Loucy (cell line): ENCODE measurements around the gene GLDN.

Experiments used
- H2AFZ ChIP-seq: fragments of 200-600 bp; sonication (generic); 2 replicates; pipeline ENCODE4 v1.6.0; 2016; ENCODE audit warnings: antibody characterized with exemption, mild to moderate bottlenecking, low read length, moderate library complexity
- H3F3A ChIP-seq: fragments of 200-600 bp; 2 replicates; pipeline ENCODE4 v1.6.0; 2016; ENCODE audit warnings: antibody characterized with exemption, low read depth, mild to moderate bottlenecking
- H3K27me3 ChIP-seq: fragments of 200-600 bp; sonication (generic); 2 replicates; pipeline ENCODE4 v1.6.1; 2014; ENCODE audit warnings: low read length, mild to moderate bottlenecking; ENCODE audit not compliant: insufficient read depth, poor library complexity, severe bottlenecking
- H3K36me3 ChIP-seq: fragments of 200-600 bp; sonication (generic); 2 replicates; pipeline ENCODE4 v1.6.1; 2016; ENCODE audit warnings: low read length; ENCODE audit not compliant: insufficient read depth
- H3K4me1 ChIP-seq: fragments of 200-600 bp; sonication (generic); 2 replicates; pipeline ENCODE4 v1.5.1; 2014; ENCODE audit warnings: low read length, mild to moderate bottlenecking; ENCODE audit not compliant: insufficient read depth, poor library complexity, severe bottlenecking
- H3K4me2 ChIP-seq: fragments of 200-600 bp; sonication (generic); 2 replicates; pipeline ENCODE4 v1.6.0; 2014; ENCODE audit warnings: antibody characterized with exemption, low read length, low read depth, mild to moderate bottlenecking; ENCODE audit not compliant: poor library complexity, severe bottlenecking
- H3K4me3 ChIP-seq: fragments of 200-600 bp; sonication (generic); 2 replicates; pipeline ENCODE4 v1.5.1; 2014; ENCODE audit warnings: low read length, mild to moderate bottlenecking, mixed read lengths; ENCODE audit not compliant: poor library complexity, severe bottlenecking
- H3K79me2 ChIP-seq: fragments of 200-600 bp; sonication (generic); 2 replicates; pipeline ENCODE4 v1.6.1; 2014; ENCODE audit warnings: low read length; ENCODE audit not compliant: insufficient read depth
- H3K9ac ChIP-seq: fragments of 200-600 bp; sonication (generic); 2 replicates; pipeline ENCODE4 v1.6.0; 2014; ENCODE audit warnings: mild to moderate bottlenecking, low read depth, low read length, moderate library complexity; ENCODE audit not compliant: poor library complexity, severe bottlenecking
- H3K9me2 ChIP-seq: fragments of 200-600 bp; sonication (generic); replicated peaks from 2 replicates; pipeline ENCODE4 v1.6.1; 2016; ENCODE audit warnings: low read depth, low read length, mixed read lengths
- H3K9me3 ChIP-seq: fragments of 200-600 bp; sonication (generic); 2 replicates; pipeline ENCODE4 v1.6.1; 2014; ENCODE audit warnings: mild to moderate bottlenecking, antibody characterized with exemption, low read length, low read depth; ENCODE audit not compliant: insufficient read depth
- H4K20me1 ChIP-seq: fragments of 200-600 bp; sonication (generic); 2 replicates; pipeline ENCODE4 v1.6.0; 2014; ENCODE audit warnings: antibody characterized with exemption, low read length, mild to moderate bottlenecking; ENCODE audit not compliant: insufficient read depth, poor library complexity, severe bottlenecking
- EZH2phosphoT487 ChIP-seq: fragments of 200-600 bp; IDR thresholded peaks from 2 replicates; pipeline ENCODE4 v1.6.1; 2018; ENCODE audit warnings: antibody characterized with exemption, mild to moderate bottlenecking, moderate library complexity, borderline replicate concordance
- TF ChIP-seq, protein P1 (sequence below): fragments of 200-600 bp; sonication (generic); conservative IDR thresholded peaks from 2 replicates; pipeline ENCODE4 v1.5.1; 2014; ENCODE audit warnings: mild to moderate bottlenecking, antibody characterized with exemption, low read length

Gene GLDN

DNA sequence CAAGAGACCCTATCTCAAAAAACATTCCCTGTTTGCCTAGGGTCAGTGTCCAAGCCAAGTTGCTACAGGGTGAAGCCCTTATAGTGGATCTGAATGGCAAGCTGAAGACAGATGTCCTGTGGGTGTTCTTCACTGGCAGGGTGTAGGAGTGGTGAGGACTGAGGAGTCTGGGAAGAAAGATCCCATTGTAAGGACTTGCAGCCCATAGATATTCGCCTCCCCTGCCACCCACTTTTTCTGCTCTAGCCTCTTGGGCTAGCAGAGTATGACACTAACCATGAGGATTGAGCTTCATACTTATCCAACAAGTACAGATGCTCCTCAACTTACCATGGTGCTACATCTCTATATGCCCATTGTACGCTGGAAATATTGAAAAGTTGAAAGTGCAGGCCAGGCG is 16.3 kb upstream of the GLDN start:
- Histone ChIP-seq H3F3A (no peaks in the 10 kb centered on the region), H3K9me2 (no peaks in the 10 kb centered on the region), H3K4me1 (no peaks in the 10 kb centered on the region), H3K4me3 (no peak overlapping the region), H3K36me3 (no peaks in the 10 kb centered on the region), H3K27me3 (no peaks in the 10 kb centered on the region), H2AFZ (no peak overlapping the region), H3K9me3 (no peaks in the 10 kb centered on the region), H3K79me2 (no peaks in the 10 kb centered on the region), H4K20me1 (no peaks in the 10 kb centered on the region), H3K9ac (no peak overlapping the region), H3K4me2 (no peak overlapping the region)
- no peak for TF ChIP-seq EZH2phosphoT487
- TF ChIP-seq, protein P1, sequence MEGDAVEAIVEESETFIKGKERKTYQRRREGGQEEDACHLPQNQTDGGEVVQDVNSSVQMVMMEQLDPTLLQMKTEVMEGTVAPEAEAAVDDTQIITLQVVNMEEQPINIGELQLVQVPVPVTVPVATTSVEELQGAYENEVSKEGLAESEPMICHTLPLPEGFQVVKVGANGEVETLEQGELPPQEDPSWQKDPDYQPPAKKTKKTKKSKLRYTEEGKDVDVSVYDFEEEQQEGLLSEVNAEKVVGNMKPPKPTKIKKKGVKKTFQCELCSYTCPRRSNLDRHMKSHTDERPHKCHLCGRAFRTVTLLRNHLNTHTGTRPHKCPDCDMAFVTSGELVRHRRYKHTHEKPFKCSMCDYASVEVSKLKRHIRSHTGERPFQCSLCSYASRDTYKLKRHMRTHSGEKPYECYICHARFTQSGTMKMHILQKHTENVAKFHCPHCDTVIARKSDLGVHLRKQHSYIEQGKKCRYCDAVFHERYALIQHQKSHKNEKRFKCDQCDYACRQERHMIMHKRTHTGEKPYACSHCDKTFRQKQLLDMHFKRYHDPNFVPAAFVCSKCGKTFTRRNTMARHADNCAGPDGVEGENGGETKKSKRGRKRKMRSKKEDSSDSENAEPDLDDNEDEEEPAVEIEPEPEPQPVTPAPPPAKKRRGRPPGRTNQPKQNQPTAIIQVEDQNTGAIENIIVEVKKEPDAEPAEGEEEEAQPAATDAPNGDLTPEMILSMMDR, result no peak

- Histone ChIP-seq H4K20me1 (no peaks in the 10 kb centered on the region), H3K36me3 (no peaks in the 10 kb centered on the region), H3K79me2 (no peaks in the 10 kb centered on the region), H2AFZ (no peak overlapping the region), H3K9me3 (no peaks in the 10 kb centered on the region), H3K27me3 (no peaks in the 10 kb centered on the region), H3F3A (no peaks in the 10 kb centered on the region), H3K9ac (no peak overlapping the region), H3K9me2 (no peaks in the 10 kb centered on the region), H3K4me1 (no peaks in the 10 kb centered on the region), H3K4me3 (no peak overlapping the region), H3K4me2 (no peak overlapping the region)
- no peak for TF ChIP-seq EZH2phosphoT487
- TF ChIP-seq, protein P1, result no peak
Observed at GRCh38 chr15:51327081-51327480, 14.4 kb upstream of the GLDN start.

DNA sequence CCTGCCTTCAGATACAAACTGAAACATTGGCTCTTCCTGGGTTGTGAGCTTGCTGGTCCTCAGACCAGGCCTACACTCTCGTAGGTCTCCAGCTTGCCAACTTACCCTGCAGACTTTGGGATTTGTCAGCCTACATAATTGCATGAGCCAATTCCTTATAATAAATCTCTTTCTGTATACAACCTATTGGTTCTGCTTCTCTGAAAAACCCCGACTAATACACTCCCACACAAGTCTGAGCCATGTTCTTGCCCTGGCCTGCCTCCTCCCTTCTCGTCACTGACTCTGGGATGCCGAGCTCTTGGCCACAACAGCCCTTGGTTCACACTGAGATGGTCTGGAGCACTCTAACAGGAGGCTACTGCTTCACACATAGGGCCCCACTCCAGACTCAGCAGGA is 12.5 kb upstream of the GLDN start:
- no peak for TF ChIP-seq EZH2phosphoT487
- TF ChIP-seq, protein P1, result no peak
- no peaks in the 10 kb centered on the region for H3K9me2 ChIP-seq
- H3K36me3 ChIP-seq, result no peaks in the 10 kb centered on the region
- H3K9me3 ChIP-seq, result no peaks in the 10 kb centered on the region
- no peak overlapping the region for H3K4me2 ChIP-seq
- H2AFZ ChIP-seq, result no peak overlapping the region
- H3K4me1 ChIP-seq, result no peaks in the 10 kb centered on the region
- H4K20me1 ChIP-seq, result no peaks in the 10 kb centered on the region
- H3K4me3 ChIP-seq, result no peak overlapping the region
- H3K9ac ChIP-seq, result no peak overlapping the region
- H3K27me3 ChIP-seq, result no peaks in the 10 kb centered on the region
- no peaks in the 10 kb centered on the region for H3K79me2 ChIP-seq
- H3F3A ChIP-seq, result no peaks in the 10 kb centered on the region
